NCI-H1048 (cell line): ENCODE results near the gene EPC1.
"Not testable (repeated sequence)": the region's sequence is repeated elsewhere in the genome, so short reads cannot be mapped to it uniquely, and the experiment has no call there.

Source experiments
- DNase-seq: peaks from one replicate; lab custom pipeline; 2025; lab: John Stamatoyannopoulos, UW

EPC1 gene

GRCh38 chr10:32372000-32372875, 25.3 kb upstream of the EPC1 start:
- no peak for DNase-seq

DNA sequence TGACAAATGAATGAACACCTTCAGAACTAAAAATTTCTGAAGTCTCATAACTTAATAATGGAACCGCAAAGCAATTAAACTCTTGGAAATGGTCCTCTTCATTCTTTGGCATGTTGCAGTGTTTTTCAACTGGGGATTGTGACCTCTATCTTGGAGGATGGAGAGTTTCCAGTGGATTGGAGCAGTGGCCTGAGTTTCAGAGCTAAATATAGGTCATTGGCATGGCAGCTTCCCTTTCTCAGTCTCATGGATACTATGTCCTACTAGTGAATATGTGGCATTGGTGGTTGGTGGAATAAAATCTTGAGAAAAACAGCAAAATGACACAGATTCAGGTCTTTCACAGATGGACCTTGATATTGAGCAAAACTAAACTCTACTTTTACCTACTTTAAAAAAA, 24.1 kb upstream of the EPC1 start:
- no peak for DNase-seq

GRCh38 chr10:32367793-32368453, 21.0 kb upstream of the EPC1 start:
- DNase-seq, result peak; percentile 39

- no peak for DNase-seq
These were observed 19.6 kb upstream of the EPC1 start for GRCh38 chr10:32366588-32366987.

DNA sequence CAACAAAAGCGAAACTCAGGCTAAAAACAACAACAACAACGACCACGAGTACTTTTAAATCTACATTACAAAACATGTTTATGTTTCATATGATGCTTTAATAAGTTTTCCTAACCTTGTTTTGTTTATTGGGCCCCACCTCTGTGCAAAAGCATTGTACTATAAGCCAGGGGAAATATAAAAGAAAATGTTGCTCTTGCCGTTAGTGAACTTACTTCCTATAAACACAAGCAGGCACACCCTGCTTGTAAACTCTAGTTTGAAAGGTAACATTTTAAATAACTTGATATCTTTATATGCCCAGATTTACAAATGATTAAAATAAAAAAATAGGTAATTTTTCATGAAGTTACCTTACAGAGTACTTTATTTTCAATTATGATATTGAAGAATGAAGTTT, 19.2 kb upstream of the EPC1 start:
- no peak for DNase-seq

- DNase-seq, result not testable (repeated sequence)
These were observed 18.4 kb upstream of the EPC1 start for GRCh38 chr10:32365404-32365803.

GRCh38 chr10:32362571-32362970, 15.6 kb upstream of the EPC1 start:
- no peak for DNase-seq

- DNase-seq, result no peak
These were observed 13.9 kb upstream of the EPC1 start for GRCh38 chr10:32360884-32361283.

GRCh38 chr10:32360241-32360640, 13.3 kb upstream of the EPC1 start:
- DNase-seq, result no peak

DNA sequence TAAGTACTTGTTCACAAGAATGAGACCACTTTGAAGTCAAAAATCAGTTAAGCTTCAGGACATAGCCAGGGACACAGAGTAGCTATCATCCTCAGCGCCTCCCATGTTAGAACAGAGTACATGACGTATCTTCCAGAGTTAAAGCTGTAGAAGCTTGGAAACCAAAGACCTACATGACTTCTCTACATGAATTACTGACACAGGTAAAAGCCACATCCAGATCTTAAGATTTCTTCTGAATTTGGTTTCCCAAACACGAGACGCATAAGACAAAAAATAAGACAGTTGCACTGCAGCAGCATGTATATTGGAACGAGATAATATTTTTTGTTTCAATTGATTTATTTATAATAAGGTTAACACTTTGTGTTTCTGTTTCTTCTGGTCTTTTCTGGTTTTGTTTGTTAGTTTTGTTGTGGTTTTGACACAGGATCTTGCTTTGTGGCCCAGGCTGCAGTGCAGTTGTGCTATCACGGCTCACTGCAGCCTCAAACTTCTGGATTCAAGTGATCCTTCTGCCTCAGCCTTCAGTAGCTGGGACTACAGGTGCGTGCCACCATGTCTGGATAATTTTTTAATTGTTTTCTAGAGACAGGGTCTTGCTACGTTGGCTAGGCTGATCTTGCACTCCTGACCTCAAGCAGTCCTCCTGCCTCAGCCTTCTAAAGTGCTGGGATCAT, 10.2 kb upstream of the EPC1 start:
- no peak for DNase-seq

DNA sequence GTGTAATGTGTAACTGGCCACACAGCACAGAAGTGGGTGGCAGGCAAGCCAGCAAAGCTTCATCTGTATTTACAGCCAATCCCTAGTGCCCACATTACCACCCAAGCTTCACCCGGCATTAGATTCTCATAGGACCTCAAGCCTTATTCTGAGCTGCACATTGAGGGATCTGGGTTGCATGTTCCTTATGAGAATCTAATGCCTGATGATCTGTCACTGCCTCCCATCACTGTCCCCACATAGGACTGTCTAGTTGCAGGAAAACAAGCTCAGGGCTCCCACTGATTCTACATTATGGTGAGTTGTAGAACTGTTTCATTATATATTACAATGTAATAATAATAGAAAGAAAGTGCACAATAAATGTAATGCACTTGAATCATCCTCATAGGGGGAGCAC, 7.7 kb upstream of the EPC1 start:
- DNase-seq, result not testable (repeated sequence)

DNA sequence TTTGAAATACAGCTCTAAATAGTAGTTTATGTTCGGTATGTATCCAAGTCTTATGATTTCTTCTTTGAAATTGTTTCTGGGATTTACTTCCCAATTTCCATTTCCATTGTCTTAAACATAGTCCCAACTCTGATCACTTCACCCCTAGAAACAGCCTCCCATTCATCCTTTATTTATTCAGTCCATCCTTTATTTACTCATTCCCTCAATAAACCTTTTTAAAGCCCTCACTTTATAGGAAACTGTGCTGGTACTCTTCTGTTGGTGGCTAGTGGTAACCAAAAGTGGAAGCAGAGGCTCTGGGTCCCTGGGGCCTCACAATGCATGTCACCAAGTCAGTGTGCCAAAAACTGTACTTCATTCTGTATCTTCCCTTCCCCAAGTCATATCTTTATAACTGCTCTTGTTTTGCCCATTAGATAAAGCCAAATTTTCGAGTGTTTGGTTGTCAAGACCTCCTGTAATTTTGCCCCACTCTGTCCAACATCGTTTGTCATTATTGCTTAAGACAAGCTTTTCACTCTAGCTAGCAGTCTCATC, 3.9 kb upstream of the EPC1 start:
- DNase-seq, result no peak

DNA sequence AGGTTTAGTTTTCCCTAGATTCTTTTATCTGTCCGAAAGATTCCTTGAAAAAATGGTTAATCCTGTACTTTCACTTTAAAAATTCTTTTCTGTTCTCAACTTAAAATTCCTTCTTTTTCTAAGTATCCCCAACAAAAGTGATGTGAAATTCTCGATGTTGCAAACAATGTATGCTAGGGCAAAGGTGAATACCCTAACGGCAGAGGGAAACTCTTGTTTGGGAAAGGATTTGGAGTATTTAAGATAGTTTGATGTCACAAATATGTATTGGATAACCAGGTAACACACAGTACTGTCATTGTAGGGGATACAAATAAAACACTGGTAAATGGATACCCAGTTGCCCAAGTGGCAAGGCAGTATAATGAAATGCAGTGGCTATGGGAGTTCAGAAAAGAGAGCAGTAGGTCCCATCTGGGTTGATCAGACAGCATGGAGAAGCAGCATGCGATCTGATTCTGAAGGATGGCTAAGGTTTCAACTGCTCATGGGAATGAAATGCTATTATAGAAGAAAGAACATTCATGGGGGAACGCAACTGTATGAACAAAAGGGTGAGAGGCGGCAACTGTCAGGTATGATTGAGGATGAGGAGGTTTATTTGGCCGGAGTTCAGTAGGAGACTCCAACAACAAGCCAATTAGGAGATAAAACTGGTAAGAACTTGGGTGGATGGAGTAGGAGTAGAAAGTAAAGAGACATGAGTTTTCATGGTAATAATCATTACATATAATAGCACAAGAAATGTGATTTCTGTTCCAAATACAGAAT, 3.2 kb upstream of the EPC1 start:
- no peak for DNase-seq

DNA sequence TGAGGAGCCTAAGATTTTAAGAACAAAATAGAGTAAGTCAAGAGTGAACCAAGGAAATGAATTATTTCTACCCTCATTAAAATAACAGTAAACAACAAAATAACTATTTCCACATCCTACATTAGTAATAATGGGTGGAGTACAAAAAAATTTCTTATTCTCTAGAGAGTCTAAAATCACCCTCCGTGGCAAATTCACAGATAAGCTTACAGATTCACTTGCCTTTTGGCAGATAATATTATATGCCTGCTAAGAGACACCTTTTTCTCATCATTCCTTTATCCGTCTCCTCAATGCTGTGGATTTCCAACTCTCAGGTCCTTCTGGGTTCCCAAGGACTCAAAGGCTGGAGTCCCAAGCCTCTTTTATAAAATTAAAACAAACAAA, 2.2 kb upstream of the EPC1 start:
- DNase-seq, result no peak

DNA sequence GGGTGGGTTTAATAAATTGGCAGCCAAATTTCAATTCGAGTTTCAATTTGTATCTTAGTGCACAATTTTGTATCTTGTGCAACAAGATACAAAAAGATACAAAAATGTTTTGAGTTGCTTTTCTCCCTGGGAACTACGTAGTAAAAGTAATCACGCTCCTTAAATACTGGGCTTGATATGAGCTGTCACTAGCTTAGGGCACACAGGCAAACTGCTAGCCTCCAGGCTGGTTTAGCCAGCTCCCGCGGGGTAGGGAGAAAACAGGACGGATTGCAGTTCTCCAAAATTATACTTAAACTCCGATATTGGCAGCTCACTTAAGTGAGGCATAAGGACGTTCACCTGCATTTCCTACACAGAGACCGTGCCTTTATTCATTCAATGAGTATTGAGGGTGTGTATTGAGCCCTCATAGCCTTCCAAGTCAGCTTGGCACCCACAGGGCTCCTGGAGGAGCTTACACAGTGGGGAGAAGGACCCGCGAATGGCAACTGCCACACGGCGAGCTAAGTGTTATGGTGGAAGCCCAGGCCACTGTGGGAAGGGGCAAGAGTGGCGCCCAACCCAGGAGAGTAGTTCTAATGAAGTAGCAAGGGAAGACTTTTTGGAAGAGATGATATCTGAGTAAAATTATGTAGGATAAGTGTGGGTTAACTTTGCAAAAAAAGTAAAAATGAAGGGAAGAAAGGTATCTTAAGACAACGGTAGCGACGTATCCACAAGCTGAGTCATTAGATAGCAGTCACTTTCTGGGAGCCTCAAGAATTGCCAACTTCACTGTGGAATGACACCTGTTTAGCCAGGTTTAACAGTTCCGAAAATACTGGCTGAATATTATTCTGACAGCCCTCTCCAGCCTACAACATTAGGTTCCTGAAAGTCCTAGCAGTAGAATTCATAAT, 1.6 kb upstream of the EPC1 start:
- no peak for DNase-seq

DNA sequence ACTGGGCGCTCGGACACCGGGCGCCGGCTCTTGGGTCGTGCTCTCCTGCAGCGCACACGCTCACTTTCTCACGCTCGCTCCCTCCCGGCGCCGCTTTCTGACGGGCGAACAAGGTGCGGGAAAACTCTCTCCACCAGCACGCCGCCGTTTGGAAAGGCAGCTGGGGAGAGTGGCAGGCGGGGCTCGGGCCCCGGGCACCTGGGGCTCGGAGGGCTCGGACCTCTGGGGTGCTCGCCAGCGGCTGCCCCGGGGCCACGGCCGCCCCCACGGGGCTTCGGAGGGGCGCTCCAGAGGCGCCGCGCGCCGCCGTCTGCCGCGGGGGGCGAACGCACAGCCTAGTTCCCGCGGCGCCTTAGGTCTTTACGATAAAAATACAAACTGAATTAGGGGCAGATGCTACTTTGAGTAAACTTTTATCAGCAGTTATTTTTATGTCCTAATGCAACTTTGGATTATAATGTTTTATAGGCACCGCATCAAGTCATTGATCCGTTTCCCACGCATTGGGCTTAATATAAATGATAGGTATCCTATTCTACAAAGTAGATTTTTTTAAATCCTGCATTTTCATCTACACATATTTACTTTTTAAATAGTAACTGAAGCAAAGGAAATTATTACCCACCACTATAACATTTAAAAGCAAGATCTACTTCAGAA, 535 bp upstream of the EPC1 start:
- DNase-seq, result no peak

- DNase-seq, result peak; percentile 83
These were observed 816 bp downstream of the EPC1 start for GRCh38 chr10:32346134-32346550.

DNA sequence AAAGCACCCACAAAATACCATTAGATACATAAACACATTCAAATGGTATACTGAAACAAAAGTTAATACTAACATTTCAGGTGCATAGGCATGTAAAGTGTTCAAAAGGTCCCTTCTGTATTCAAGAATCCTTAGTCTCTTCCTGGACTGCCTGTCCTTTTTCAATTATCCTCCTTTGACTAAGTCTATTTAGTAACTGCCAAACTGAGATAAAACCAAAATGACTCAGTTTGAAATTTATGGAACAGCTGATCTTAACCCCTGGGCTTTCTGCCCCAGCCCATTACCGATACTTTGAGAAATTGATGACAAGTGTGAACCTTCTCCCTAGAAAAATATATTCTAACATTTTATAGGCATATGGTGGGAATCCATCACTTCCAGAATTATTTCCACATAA, 5.4 kb downstream of the EPC1 start:
- DNase-seq, result no peak

GRCh38 chr10:32340596-32341180, 6.3 kb downstream of the EPC1 start:
- DNase-seq, result no peak

- DNase-seq, result no peak
These were observed 8.7 kb downstream of the EPC1 start for GRCh38 chr10:32338262-32338661.
